Stimulated activated CD8-positive, alpha-beta memory T cell treated with anti-CD3 and anti-CD28 coated beads, Interleukin-7, amount 100 ng/mL, for 1 hour (primary cell): ENCODE measurements around the gene TMEFF2.

ENCODE experiments used
- DNase-seq, 2 donors: peaks; one replicate each; pipeline ENCODE4 v3.0.0-alpha.2; 2020; ENCODE audit warnings: low read depth in 2 of 2

TMEFF2 gene

DNA sequence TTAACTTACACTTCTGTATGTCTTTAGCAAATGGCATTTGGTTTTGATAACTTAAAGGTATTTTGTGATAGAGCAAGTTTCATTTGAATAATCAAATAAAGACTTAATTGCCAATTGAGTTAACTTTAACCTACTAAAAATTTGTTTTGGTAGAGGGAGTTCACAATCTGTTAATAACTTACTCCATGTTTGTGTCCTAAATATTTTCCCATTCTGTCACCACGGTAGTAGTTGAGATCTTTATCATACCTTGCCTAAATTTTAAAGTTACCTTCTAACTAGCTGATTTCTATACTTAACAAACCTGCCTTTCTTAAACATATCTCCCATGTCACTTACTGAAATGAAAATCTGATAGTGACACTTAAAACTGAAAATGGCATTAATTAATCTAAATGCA is 127.1 kb downstream of the TMEFF2 start:
- DNase-seq = no peak

DNA sequence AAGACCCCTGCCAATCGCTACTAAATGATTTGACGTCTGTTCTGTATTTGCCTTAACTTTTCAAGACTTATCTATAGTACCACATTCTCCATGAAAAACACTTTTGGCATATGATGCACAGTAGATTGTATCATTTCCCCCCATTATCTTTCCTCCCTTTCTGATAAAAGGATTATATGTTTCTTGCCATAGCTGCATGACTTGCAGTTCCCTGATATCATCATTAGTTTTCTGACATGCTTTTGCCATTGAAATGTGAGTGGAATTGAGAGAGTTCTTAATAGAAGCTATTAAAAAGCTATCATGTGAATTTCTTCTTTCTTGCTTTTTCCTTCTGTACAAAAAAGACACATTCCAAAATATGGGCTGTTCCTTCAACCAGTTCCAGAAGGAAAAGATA is 130.3 kb downstream of the TMEFF2 start:
- no peak for DNase-seq

DNA sequence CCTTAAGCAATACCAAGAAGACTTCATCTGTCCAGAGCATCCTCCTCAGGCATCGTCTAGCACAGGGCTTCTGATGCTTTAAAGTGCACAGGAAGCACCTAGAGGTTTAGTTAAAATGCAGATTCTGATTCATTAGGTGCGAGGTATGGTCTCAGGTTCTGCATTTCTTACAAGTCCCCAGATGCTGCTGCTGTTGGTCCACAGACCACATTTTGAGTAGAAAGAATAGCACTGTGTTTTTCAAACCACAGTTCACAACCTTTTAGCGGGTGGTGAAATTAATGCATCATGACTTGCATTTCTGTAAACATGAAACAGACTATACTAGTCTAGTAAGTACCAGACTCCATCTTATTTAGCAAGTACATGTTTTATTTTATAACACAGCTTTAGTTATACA is 134.6 kb downstream of the TMEFF2 start:
- DNase-seq = no peak

DNA sequence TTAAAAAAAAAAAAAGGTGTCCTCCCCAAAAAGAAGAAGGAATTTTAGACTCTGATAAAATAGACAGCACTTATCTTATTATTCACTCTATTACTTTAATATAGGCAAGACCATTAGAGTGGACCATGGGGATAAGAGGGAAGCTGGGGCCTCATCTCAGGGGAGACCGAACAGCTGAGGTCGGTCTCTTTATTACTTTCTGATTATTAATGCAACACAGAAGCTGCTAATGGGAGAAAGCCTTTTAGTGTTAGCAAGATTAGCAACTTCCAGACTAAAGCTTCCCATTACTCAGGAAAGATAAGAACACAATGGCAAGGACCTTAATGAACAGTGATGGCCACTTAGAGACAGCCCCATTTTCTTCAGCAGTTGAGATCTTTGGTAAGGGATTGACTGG is 135.5 kb downstream of the TMEFF2 start:
- DNase-seq = no peak

DNA sequence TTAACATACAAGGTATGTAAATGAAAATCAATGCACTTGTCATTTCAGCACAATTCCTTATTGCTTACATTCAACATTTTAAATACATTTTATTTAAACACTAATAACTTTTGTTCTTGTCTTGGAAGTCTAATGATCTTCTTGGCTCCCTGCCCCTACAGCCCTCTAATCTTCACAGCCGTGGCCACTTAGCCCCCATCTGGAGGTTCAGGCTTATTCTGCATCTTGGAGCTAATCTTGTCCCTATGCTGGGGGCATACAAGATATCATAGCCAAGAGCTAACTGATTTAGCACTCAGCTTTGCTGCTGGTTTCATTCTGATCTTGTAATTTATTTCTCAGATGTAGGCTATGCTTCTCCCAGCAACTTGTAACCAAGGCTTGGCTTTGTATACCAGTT is 140.8 kb downstream of the TMEFF2 start:
- no peak for DNase-seq

DNA sequence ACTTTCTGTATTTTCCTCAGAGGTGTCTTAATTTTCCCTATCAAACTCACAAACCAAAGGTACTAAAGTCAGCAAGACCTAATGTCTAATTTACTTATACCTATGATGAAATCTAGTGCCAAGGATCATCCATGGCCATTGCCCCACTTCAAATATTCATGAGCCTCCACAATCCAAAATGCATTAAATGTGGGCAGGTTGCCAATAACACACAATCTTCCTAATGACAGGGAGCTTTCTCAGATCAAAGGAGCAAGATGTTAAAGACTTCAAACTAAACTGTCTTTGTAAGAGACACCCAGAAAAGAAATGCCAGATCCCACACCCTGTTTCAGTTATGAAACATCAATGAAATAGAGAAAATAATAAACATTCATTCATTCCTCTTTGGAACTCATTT is 143.2 kb downstream of the TMEFF2 start:
- no peak for DNase-seq

DNA sequence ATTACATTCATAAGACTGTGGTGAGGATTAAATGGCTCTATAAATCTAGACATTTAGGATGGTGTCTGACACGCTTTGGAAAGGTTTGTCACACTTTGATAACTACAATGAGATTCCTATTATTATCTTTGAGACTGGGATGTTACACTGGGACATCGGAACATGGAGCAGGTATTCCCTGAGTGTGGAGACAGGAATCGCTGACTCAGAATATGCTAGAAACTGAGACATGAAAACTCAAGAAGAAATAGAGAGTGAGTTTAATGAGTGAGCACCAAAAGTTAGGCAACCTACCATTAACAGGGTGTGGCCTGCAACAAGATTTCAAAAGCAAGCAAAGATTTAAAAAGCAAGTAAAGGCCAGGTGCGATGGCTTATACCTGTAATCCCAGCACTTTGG is 145.4 kb downstream of the TMEFF2 start:
- DNase-seq = no peak

DNA sequence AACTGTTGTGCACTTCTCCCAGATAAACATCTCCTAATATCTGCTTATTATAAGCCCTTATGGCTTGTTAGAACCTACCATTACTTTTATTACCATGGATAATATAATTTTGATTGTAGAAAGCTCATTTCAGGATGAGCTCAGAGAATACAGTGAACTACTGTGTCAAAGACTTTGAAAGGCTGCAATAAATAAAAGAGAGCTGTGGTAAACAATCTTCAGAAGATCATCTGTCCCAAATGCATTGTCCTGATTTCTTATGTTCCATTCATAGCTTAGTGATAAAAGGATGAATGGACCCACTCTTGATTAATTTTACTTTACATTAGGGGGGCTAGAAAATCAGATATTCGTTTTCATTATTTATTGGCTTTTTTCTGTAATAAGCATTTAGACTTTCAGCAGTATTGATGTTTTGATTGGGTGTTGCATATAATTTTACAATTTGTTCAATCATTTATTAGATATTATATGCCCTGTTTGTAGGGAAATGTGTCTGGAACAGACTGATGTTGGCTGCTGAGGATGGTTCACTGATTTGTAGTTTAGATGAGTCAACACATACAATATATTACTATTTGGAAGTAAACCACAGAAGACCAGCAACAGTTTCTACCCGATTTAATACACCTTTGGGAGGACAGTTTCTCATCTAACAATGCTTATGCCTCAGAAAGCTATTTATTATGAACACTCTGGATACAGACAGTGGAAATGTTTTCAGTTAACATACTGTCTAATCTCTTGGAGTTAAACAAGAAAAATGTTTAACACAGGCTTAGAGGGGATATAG is 147.2 kb downstream of the TMEFF2 start:
- no peak for DNase-seq

DNA sequence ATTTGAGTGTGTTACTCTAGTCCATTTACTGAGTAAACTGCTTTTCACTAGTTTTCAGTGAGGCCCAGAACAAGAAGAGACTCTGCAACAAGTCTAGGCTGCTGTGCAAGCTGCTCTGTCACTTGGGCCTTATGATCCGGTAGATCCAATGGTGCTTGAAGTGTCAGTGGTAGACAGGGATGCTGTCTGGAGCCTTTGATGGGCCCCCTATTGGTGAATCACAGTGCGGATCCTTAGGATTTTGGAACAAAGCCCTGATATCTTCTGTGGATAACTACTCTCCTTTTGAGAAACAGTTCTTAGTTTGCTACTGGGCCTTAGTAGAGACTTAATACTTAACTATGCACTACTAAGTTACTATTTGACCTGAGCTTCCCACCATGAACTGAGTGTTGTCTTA is 150.2 kb downstream of the TMEFF2 start:
- DNase-seq = no peak

DNA sequence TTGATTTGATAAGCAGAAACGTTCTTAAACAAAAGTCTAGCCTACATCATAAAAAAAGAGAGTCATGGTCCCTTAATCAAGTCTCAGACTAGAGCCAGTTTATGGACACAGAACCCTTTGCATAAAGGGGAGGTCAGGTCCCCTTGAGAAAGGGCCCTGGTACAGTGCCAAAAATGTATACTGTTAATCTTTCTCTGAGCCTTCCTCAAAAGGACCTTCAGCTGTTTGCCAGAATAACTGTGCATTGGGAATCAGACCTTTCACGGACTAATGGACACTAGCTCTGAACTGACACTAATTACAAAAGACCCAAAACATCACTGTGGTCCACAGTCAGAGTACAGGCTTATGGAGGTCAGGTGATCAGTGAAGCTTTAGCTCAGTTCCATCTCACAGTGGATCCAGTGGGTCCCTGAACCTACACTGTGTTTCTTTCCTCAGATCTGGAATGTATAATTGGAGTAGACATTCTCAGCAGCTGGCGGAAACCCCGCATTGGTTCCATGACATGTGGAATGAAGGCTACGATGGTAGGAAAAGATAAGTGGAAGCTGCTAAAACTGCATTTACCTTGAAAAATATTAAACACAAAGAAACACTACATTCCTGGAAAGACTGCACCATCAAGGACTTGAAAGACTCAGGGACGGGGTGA is 151.4 kb downstream of the TMEFF2 start:
- no peak for DNase-seq

DNA sequence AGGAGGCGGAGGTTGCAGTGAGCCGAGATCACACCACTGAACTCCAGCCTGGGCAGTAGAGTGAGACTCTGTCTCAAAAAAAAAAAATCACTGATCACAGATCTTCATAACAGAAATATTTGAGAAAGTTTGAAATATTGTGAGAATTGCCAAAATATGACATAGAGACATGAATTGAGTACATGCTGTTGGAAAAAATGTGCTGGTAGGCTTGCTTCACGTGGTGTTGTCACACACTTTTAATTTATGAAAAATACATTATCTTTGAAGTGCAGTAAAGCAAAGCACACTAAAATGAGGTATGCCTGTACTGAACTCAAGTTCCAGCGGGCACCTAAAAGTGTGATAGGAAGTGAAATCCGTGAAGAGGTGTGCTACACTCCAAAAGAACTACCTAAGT is 152.6 kb downstream of the TMEFF2 start:
- no peak for DNase-seq

DNA sequence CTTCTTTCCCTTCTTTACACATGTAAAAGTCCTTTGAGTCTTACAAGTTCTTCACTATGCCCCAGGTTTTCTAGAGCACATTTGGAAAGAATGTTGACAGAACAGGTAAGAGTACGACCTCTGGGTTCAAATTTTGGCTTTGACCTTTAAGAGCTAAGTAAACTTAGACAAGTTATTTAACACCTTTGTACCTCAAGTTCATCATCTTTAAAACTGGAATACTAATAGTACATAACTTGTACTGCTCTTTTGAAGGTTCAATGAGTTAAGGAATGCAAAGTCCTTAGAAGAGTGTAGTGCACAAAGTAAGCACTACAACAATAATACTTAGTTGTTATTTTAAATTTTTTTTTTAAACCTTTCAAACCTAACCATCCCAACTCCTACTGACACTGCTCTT is 156.6 kb downstream of the TMEFF2 start:
- DNase-seq = no peak

DNA sequence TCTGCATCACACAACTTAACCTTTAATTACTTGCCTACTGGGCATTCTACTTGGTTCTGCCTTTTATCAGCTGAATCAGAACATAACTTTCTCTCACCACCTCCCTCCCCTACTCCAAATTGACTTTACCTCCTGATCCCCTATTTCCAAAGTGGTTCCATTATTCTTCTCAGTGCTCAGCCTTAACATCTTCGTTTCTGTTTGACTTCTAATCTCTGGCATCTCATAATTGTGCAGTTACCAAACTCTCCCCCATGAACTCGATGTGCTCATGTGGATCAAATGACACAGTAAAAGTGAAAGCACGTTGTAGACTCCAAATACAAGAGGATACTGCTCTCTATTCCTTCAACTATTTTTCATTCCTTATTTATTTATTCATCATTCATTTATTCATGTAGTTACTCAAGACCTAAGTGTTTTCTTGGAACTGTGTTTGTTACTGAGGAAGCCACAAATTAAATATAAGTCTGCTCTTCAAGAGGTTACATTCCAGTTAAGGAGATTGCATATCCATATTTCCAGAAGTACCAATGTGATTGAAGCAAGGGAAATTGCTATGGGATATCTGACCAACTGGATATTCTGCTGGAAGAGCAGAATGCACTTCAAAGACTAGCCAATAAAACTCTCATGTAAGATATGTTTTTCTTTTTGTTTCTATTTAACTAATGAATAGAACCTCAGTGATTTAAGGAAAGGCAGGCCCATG is 158.8 kb downstream of the TMEFF2 start:
- no peak for DNase-seq

DNA sequence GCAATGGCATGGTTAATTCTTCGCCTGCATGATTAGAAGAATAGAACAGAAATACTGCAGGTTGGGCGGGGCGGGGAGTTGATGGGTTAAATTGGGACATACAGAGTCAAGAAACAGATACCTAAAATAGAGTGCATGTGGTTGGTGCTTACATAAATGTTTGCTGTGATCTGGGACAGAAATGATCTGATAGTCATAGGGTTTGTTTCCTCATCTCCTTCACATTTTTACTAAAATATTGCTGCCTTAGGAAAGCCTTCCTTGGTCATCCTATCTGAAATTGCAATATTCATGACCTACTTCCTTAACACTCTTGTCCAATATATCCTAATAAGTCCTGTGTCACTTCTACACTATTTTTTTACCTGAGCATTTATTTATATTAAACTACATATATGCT is 163.9 kb downstream of the TMEFF2 start:
- DNase-seq = no peak

DNA sequence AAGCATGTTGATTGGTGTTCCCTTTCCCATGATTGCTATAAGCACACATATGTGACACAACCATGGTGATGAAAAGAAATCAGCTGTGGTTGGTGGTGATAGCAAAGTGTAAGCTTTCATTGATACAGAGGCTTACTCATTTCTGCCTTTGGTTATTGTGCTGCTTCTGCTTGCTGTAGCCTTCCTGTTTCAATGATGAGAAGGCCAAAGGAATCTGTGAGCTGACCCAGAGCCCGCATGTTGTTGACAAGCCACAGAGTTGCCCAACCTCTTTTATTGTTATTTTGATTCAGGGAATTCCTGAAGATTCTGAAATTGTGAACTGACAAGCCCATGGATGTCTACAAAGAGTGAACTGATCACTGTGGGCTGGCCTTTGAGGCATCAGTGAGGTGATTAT is 164.4 kb downstream of the TMEFF2 start:
- DNase-seq = no peak

DNA sequence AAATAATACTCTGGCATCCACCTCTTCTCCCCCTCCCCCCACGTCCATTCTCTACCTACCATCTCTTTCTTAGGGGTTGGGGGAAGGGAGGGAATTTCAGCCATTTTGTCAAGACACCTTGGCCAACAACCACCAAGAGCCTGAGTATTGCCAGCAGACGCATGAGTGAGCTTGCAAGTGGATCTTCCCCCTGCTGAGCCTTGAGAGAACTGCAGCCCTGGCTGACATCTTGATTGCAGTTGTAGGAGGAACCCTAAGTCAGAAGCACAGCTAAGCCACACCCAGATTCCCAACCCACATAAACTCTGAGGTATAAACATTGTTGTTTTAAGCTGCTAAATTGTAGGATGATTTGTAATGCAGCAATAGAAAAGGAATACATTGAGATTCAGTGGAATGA is 165.6 kb downstream of the TMEFF2 start:
- DNase-seq = no peak

DNA sequence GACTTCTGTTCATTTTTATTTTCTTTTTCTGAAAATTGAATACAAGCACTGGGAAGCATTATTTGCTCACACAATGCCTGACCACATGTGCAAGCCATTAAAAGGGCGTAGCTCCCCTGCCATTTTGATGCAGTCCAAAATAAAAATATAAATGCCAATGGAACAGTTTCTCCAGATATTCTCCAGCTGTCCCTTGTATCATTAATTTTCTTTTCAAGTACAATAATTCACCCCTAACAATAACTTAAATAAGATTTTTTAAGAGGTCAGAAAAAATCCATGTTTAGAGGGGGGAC is 168.0 kb downstream of the TMEFF2 start:
- no peak for DNase-seq

DNA sequence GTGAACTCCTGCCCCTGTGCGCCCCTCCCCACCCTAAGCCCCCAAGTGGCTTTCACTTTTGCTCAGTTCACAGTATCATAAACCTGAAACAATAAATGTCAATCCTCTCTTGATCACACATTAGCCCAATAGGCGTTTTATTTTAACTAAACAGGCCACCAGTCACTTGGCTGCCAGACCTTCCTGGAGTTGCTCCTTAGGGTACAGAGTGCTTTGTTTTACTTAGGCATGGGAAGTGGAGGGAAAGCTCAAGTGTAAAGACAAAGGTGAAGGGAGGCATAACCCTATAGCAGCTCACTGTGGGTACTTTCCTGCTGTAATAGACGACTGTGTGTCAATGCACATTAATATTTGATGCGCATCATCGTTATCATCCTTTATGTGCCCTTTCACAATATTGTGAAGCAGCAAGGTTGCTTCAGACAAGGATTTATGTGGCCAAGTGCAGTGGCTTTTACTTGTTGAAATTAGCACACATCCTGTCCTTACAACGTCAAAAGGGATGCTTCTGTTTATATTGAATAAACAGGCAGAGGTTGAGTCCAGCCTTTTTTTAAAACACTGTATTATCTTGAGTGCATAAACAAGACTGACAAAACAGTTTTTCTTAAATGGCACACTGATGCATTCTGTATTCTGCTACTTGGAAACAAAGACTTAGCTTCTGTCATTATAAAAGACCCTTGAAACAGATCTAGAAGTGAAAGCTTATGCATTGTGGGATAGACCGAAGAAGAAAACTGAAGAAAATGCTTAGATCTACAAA is 168.5 kb downstream of the TMEFF2 start:
- DNase-seq = no peak

DNA sequence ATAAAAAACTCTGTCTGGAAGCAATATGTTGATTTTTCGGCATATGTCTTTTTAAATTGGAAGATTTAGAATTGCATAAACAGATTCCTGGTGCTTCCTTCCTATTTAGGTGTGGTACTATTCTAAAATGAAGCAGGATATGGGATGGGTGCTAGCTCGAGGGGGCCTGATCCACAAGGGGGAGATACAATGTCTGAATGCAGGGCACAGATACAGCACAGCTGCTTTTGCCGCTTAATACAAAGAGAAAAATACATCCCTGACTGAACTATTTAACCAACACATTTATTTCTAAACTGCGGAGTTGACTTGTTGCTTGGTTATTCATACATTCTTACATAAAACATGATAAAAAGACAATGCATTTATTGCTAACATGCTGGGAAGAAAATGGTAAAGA is 169.1 kb downstream of the TMEFF2 start:
- DNase-seq = no peak

DNA sequence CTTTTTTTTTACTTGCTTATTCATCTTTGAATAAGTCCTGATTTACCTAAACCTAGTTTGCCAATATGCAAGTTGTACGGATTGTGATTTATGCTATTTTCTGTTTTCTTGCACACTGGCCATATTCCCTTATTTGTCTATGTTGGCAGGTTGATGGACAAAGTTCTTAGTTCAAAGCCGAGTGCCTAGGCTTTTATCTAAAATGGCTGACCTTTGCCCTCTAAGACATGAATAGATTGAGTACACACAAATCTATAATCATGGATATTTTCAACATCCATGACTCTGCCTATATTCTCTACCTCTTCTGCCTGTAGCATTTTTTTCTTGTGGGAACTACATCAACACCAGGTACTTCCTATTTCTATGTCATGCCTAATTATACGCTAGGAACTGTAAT is 171.7 kb downstream of the TMEFF2 start:
- DNase-seq = no peak

DNA sequence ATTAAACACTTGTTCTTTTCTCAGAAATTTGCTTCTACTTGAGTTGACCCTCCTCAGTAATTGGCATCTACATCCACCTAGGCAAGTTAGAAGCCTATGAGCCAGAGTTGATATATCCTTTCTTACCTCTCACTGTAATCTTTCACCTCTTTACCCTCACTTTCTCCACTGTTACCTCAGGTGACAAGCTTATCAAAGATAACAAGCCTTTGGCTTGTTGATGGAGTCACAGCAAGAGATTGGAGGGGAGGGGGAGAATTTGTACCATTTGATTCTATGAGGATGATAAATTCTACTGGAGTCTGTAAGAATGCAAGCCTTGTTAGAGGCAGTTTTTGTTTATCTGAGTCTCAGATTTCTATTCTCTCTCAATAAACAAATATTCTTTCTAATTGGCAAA is 176.9 kb downstream of the TMEFF2 start:
- no peak for DNase-seq

DNA sequence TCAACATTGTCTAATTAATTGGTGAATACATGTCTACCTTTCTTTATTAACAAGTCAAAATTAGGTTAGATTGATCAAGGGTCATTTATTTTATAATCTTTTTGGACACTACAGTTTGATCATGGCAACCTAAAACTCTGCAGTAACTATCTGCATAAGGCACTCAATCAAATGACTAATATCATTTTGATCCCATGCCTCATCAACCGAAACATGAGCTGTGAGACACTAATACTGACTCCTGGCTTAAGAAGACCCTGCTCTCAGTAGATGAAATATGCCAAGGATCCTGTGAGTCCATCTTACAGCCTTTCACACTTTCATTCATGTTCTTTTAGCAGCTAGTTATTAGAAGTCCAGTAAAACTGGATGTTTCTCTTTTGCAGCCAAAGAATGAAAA is 178.5 kb downstream of the TMEFF2 start:
- DNase-seq = no peak

DNA sequence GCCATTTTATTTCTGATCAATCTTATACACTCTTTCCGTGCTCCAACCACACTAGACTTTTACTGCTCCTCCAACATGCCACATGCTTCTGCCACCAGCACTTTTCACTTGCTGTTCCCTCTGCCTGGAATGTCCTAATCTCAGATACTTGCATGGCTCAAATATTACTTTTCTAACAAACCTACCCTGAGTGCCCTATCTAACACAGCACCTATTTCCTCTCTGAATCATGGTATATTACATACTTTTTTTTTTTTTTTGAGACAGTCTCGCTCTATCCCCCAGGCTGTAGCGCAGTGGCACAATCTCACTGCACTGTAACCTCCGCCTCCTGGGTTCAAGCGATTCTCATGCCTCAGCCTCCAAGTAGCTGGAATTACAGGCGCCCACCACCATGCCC is 181.5 kb downstream of the TMEFF2 start:
- no peak for DNase-seq
